Measurements from ENCODE around the gene DIRAS1. TPM values are rescaled to one million over a fixed set of nuclear protein-coding genes. Genes with fewer than 3 reads are reported as not detected.

DIRAS1 gene, protein sequence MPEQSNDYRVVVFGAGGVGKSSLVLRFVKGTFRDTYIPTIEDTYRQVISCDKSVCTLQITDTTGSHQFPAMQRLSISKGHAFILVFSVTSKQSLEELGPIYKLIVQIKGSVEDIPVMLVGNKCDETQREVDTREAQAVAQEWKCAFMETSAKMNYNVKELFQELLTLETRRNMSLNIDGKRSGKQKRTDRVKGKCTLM
- 0.17 and 0.23 TPM in 2 replicates for total RNA-seq (2014; rRNA removed; shearing (Covaris generic); ENCODE audit: low replicate concordance)

DNA sequence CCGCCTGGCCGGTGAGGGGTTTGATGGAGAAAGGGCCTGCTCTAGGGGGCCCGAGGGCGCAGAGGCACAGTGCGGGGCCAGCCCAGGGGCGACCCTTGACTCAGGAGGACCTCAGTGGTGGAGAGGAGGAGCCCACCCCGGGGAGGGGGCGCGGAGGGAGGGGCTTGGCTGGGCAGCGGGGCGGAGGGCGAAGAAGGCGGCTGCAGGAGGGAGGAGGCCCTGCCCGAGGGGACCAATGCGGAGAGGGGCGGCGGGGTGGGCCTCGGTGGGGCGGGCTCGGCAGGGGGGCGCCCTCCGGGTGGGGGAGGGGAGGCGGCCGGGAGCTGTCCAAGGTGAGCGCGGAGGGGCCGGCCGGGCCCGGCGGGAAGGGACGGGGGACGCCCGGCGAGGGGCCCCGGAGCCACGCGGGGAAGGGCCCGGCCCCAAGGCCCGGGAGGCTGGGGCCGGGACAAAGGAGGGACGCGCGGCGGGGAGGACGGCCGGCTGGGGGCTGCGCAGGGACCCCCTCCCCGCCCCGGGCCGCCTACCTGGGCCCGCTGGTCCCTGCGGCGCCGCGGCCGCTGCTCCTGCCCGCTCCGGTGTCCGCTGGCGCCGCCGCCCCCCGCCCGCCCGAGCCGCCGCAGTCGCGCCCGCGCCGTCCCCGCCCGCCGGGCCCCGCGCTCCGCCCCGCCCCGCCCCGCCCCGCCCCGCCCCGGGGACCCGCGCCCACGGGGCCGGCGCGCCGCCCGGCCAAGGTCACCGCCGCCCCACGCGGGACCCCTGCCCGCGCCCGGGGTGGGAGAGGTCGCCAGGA lies at the start of gene DIRAS1:
Gene DIRAS1, minus strand, starts transcription at position 596 of the 793 bp plus-strand sequence. CDS start 3,566 bp downstream, outside the sequence.
- in situ Hi-C loops (cut with HindIII; ENCODE audit: low pct_unique_long_range_greater_than_20kb, low sequenced_read_pairs), result no loop called here
- DNase-seq (ENCODE audit: low read depth), result no peak

DNA sequence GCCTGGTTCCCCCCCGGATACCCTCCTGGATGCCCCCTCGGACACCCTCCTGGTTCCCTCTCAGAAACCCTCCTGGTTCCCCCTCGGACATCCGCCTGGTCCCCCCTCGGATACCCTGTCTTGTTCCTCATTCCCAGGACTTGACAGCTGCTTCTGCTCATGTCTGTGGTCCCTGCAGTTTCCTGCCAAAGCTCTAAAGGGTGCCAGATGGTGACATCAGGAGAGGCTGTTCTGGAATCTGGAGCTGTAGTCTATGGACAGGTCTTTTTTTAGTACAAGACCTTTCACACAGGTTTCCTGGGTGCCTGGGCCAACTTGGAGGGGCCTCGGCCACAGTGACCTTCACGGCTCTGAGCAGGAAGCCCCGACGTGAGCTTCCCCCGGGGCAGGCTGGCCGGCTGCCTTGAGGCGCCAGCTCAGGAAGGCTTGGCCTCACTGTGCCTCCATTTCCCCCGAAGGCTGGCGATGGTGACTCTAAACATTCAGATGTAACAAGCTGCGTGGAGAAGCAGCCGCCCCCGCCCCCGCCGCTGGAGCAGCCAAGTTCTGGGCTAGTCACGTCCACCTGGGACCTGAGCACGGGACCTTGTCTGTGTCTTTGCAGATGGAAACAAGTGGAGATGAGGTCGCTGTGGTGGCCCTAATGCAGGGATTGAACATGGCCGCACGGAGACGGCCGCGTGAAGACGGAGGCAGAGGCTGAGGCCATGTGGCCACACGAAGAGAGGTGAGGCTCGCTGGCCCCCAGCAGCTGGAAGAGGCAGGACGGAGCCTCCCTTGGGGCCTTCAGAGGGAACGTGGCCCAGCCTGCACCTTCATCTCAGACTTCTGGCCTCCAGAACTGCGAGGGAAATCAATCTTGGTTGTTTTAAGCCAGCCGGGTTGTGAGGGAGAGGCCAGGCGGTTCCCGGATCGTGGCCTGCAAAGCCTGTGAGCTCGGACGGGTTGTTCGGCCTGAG lies 49.2 kb upstream of the DIRAS1 start:
- no peak for DNase-seq (ENCODE audit: low read depth)
- in situ Hi-C loops (cut with HindIII; ENCODE audit: low pct_unique_long_range_greater_than_20kb, low sequenced_read_pairs), result no loop called here

DNA sequence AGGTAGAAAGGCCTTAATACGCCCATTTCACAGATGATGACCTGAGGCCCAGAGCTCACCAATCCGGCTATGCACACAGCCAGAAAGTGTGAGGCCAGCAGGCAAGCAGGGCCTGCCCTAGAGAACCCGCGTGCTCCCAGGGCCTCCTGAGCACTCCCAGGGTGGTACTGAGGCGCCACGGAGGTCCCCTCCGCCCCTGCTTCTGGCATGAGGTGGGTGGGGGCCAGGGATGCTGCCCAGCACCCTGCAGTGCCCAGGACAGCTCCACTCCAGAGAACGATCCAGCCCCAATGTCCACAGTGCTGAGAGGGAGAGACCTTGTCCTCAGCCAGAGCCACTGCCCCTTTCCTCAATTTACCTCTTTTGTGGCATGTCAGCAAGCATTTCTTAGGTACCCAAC lies 48.0 kb upstream of the DIRAS1 start:
- in situ Hi-C loops (cut with HindIII; ENCODE audit: low pct_unique_long_range_greater_than_20kb, low sequenced_read_pairs), result no loop called here
- DNase-seq (ENCODE audit: low read depth), result no peak

DNA sequence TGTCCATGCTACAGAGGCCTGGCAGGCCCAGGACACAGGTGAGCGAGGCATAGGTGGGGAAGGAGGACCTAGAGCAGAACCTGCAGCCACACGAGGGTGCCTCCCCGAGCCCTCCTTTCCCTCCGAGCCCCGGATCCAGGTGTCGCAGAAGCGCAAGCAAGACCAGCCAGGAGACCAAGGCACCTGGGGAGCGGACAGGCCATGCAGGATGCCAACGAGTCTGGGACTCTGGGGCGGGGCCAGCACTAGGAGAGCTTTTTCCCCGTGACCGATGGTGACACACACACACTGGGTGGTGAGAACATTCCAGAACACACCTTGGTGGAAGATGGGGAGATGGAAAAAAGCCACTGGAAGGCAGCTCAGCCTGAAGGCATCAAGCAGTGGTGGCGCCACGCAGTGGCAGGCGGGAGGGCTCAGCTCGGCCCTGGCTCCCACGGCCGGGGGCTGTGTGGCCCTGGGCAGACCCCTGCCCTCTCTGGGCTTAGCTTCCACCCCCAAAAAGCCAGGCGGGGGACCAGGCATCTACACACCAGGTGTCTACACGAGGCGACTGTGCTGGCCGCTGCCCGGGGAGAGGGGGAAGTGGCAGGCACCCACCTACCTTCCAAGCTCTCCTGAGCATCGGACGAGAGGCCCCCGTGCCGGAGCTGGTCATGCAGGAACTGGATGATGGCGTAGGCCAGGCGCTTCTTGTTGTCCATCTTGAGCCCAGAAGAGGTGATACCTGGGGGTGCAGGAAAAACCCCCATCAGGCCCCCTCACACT lies 47.4 kb upstream of the DIRAS1 start:
- in situ Hi-C loops (cut with HindIII; ENCODE audit: low pct_unique_long_range_greater_than_20kb, low sequenced_read_pairs), result no loop called here
- no peak for DNase-seq (ENCODE audit: low read depth)

DNA sequence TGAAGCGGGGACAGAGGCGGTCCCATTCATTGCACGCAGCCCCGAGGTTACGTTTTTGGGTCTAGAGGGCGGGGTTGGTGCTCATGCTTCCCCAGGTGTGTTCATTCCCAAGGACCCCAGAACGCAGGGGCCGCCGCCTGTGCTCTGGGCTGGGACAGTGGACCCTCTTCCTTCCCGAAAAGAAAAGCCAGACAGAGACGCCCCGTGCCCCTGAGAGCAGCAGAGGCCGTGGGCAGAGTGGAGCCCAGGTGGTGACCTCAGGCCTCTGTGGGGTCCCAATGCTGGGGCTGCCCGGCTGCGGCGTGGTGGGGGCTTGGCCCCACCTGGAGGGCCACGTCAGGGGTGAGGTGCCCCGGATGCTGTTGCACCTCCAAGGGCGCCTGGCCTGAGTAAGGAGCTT lies 46.5 kb upstream of the DIRAS1 start:
- in situ Hi-C loops (cut with HindIII; ENCODE audit: low pct_unique_long_range_greater_than_20kb, low sequenced_read_pairs), result no loop called here
- DNase-seq (ENCODE audit: low read depth), result no peak

DNA sequence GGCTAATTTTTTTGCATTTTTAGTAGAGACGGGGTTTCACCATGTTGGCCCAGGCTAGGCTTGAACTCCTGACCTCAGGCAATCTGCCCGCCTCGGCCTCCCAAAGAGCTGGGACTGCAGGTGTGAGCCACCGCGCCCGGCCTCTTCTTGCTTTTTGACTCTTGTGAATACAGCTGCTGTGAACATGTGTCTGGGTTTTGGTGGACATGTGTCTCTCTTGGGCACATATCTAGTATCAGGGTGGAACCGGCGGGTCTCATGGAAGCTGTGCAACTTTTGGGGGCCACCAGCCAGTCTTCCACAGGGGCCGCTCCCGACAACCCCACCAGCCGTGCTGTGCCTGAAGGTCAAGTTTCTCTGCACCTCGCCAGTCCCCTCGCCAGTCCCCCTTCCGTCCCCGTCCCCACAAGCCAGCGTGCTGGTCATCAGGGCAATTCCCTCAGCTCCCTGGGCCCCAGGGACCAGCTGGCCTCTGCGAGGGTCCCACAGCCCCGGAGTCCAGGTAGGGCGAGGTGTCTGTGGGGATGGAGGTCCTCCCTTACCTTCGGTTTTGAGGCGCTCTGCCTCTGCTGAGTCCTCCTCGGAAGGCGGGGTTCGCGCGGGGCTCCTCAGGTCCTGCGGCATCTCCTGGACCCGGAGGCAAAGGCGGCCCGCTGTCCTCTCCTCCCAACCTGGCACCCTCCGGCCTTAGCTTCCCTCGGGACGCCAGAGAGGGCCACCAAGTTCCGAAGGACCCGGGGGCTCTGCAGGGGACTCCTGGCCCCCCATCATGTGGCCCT lies 45.6 kb upstream of the DIRAS1 start:
- in situ Hi-C loops (cut with HindIII; ENCODE audit: low pct_unique_long_range_greater_than_20kb, low sequenced_read_pairs), result no loop called here
- no peak for DNase-seq (ENCODE audit: low read depth)

DNA sequence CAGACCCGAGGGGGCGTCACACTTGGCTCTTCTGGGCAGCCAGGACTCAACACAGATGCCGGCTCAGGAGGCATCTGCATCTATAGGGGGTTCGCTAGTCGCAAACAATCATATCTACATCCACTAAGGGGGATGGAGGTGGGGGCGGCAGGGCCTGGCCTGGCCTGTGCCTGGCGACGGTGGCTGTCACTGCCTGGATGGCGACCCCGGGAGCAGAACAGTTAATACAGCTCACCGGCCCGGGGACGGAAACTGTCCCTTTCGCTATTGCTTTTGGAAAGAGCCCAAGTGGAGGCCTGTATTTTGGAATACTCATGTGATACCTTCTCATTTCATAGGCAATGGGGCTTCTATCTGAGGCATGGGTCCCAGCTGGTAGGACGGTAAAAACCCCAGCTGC lies 44.2 kb upstream of the DIRAS1 start:
- in situ Hi-C loops (cut with HindIII; ENCODE audit: low pct_unique_long_range_greater_than_20kb, low sequenced_read_pairs), result no loop called here
- DNase-seq (ENCODE audit: low read depth), result no peak

DNA sequence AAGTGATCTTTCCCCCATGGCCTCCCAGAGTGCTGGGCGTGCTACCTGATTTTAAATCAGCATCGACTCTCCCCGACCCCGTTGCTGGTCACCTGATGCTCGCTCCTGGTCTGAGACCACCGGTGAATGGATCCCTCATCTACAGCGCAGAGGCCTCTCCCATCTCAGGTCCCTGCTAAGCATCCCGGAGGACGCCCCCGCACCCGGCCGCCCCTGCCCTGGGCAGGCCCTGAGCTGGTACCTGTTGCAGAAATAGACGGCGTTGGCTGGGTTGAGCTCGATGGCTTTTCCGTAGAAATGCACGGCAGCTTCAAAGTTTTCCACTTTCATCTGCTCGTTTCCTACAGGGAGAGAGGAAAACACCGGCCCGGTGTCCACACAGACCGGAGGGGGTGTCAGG lies 43.8 kb upstream of the DIRAS1 start:
- in situ Hi-C loops (cut with HindIII; ENCODE audit: low pct_unique_long_range_greater_than_20kb, low sequenced_read_pairs), result no loop called here
- DNase-seq (ENCODE audit: low read depth), result no peak

DNA sequence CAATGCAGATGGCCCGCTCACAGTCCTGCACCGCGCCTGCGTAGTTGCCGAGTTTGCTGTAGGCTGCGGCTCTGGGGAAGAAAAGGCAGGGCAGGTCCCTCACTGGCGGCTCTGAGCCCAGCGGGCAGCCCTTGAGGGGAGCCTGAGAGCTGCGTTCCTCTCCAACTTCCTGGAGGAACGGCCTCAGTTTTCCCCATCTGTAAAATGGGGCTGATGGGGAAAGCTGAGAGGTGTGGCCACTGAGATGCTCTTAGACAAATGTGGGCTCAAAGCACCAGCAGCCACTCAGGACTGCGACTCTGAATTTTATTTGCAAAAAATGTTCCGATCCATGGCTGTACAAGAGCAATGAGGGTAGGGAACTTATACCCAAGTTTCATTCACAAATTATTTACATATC lies 42.5 kb upstream of the DIRAS1 start:
- in situ Hi-C loops (cut with HindIII; ENCODE audit: low pct_unique_long_range_greater_than_20kb, low sequenced_read_pairs), result no loop called here
- DNase-seq (ENCODE audit: low read depth), result no peak

DNA sequence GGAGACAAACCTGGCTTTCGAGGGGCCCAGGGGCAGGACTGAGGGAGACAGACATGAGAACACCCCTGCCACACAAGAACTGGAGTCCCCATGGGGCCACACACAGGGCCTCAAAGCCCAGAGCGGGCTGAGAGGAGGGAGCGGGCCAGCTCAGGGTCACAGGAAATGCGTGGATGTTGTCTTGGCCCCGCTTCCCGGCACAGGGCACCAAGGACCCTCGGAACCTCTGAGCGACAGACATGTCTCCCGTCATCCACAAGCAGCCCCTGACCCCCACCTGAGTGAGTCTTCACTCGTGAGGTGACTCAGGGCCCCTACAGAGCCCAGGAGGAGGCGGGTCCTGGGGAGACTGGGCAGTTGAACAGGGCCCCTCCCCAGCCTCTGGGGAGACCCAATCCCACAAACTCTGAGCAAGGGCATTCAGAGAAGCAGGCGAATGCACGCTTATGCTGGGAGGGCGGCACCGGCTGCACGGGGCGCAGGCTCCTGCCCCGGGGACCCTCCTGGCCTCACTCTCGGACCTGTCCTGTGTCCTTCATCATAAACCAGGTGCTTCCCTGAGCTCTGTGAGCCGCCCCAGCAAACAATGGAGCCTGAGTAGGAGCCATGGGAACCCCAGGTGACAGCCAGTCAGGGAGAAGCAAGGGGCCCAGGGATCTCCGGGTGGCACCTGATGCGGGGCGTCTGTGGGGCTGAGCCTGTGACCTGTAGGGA lies 41.8 kb upstream of the DIRAS1 start:
- in situ Hi-C loops (cut with HindIII; ENCODE audit: low pct_unique_long_range_greater_than_20kb, low sequenced_read_pairs), result no loop called here
- no peak for DNase-seq (ENCODE audit: low read depth)

DNA sequence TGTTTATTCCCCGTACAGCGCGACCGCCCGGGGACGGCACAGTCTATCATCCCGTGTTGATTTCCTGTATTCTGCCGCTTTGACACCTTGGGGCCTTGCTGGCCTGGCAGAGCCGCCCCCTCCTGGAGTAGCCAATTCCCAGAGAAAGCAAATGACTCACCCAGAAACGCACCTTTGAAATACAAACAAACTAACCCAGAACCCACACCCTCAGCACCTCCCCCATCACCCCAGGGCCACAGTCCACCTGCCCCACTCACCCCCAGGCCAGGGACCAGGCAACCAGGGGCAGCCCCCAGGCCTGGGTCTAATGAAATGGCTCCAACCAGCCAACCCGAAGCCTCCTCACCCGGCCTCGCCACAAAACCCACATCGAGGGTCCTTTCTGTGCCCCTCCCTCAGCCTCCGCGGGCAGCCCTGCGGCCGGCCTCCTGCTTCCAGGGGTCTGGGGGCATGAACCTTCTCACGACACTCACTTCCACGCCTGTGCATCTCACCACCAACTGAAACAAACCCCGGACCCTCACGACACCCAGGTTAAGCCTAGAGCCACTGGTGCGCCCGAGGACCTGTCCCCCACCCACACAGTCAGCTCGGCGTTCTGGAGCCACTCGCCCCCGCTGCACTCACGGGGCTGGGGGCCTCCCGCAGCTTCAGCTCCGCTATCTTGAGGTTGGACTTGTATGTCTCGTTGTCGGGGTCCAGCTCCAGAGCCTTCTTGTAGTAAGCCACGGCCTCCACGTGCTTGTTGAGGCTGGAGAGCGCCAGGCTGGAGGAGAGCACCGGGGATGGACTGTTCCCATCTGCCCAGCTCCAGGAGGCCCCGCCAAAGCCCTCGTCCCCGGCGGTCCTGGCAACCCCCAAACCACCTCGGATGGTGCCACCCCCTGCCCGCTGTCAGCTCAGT lies 41.0 kb upstream of the DIRAS1 start:
- no peak for DNase-seq (ENCODE audit: low read depth)
- in situ Hi-C loops (cut with HindIII; ENCODE audit: low pct_unique_long_range_greater_than_20kb, low sequenced_read_pairs), result no loop called here

DNA sequence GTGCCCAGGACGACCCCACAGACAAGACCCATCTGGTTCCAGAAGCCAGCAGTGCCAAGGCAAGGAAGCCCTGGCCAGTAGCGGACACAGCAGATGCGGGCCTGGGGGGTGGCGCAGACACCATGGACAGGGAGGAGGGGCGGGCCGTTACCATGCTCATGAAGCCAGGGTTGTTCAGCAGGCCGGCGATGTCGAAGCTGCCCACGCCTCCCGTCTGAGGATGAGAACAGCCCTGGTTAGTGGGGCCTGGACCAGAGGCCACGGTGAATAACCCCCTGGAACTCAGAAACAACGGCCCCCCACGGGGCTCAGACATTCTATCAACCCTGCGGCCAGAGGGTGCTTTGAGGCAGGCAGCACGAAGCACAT lies 40.1 kb upstream of the DIRAS1 start:
- DNase-seq (ENCODE audit: low read depth), result no peak
- in situ Hi-C loops (cut with HindIII; ENCODE audit: low pct_unique_long_range_greater_than_20kb, low sequenced_read_pairs), result no loop called here

DNA sequence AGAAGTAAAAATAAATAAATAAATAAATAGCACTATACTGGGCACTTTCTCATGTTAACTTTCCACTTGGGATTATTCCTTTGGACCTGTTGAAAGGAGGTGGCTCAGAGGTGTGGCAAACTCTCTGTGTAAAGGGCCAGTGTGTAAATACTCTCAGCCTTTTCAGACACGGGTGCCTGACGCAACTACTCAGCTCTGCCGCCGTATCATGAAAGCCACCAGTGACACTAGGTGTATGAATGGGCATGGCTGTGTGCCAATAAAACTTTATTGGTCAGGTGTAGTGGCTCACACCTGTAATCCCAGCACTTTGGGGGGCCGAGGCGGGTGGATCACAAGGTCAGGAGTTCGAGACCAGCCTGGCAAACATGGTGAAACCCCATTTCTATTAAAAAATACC lies 38.8 kb upstream of the DIRAS1 start:
- in situ Hi-C loops (cut with HindIII; ENCODE audit: low pct_unique_long_range_greater_than_20kb, low sequenced_read_pairs), result no loop called here
- DNase-seq (ENCODE audit: low read depth), result no peak

DNA sequence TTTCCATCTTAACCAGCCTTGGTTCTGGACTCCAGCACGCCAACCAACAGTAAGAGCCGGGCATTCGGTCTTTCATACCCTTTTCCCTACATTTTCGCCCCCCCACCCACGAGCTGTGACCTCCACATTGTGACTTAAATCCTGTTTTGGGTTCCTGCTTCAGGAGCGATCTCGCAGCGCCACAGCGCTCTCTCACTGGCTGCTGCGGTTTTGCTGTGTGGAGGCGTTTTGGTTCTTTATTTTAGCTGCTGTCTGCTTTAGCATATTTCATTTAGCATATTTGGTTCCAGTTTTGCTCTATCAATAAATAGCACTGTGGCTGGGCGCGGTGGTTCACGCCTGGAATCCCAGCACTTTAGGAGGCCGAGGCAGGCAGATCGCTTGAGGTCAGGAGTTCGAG lies 38.2 kb upstream of the DIRAS1 start:
- in situ Hi-C loops (cut with HindIII; ENCODE audit: low pct_unique_long_range_greater_than_20kb, low sequenced_read_pairs), result no loop called here
- no peak for DNase-seq (ENCODE audit: low read depth)

DNA sequence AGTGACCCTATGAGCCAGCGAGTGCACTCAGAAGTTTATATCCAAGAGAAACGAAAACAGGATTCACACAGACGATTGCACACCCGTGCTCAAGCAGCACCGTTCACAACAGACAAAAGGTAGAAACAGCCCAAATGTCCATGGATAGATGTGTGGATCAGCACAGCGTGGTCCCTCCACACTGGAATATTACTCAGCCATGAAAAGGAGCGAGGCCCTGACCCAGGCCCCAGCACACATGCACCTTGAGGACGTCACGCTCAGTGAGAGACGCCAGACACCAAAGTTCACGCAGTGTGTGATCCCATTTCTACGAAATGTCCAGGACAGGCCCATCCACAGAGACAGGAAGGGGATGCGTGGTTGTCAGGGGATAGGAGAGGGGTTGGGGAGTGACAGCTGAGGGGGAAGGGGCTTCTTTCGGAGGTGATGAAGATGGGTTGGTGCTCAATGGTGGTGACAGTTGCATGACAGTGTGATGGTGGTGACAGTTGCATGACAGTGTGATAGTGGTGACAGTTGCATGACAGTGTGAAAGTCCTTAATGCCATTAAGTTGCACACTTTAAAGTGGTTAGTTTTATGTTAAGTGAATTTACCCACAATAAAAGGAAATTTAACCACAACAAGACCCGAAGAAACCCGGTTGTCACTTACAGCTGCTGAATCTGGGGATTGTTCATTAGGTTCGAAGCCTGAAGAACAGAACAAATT lies 37.6 kb upstream of the DIRAS1 start:
- in situ Hi-C loops (cut with HindIII; ENCODE audit: low pct_unique_long_range_greater_than_20kb, low sequenced_read_pairs), result no loop called here
- no peak for DNase-seq (ENCODE audit: low read depth)

Measured in Caki2 (cell line).